K562 (cell line): ENCODE data around the gene MBD6. TPM values are rescaled to one million over a fixed set of nuclear protein-coding genes. Genes with fewer than 3 reads are reported as not detected.

Source experiments
- ATAC-seq: fragments of 200-7000 bp; cut with Tn5 transposase; 3 replicates; pipeline ENCODE4 v1.9.1; 2020; ENCODE audit warnings: moderate library complexity
- BruUV-seq: library from RNA; stranded (reverse); fragments of 400-500 nt; replicated peaks from 2 replicates; lab custom pipeline; 2021; lab: Mats Ljungman, UMichigan
- CTCF ChIA-PET: fragments of 300-600 bp; formaldehyde crosslinking; extraction: SDS; loops from one replicate; lab custom pipeline; 2021; ENCODE audit warnings: low intra/inter-chr PET ratio; lab: Yijun Ruan, JAX
- POLR2A ChIA-PET: fragments of 300-600, 350-650 bp; sonication (Branson Sonifier 250); formaldehyde crosslinking; extraction: SDS; loops from one replicate; lab custom pipeline; 2021; ENCODE audit warnings: antibody characterized with exemption, inconsistent platforms; lab: Yijun Ruan, JAX
- DNase-seq, 4 experiments: peaks; one replicate each; pipeline versions ENCODE4 v3.0.0 to v3.0.0-alpha.2; 2011 to 2018; ENCODE audit warnings: low spot score in 3 of 4, mixed read lengths in 3 of 4; ENCODE audit errors: extremely low read depth in 1 of 4
- FAIRE-seq: peaks from 2 replicates; lab custom pipeline; 2011; peaks lifted over from hg19 to GRCh38; lab: Jason Lieb, UNC
- H2AFZ ChIP-seq: 2 replicates; pipeline ENCODE4 v1.6.0; 2011; ENCODE audit warnings: low read depth, low read length, control low read depth, inconsistent platforms
- H3K27ac ChIP-seq: fragments of 200-600 bp; 3 replicates; pipeline ENCODE4 v1.8.0; 2011; ENCODE audit warnings: low read depth, mild to moderate bottlenecking, control low read depth, inconsistent platforms, low read length, moderate library complexity, mixed read lengths; ENCODE audit errors: extremely low read depth
- H3K27me3 ChIP-seq, 2 experiments: fragments of 300-600 bp in 1 of 2; 2 replicates in 1 of 2; 3 replicates in 1 of 2; pipeline versions ENCODE4 v1.6.0 to v1.8.0; 2011; ENCODE audit warnings: inconsistent platforms in 2 of 2, low read length in 2 of 2, mild to moderate bottlenecking in 1 of 2, mixed read lengths in 1 of 2, moderate library complexity in 1 of 2; ENCODE audit not compliant: control insufficient read depth in 2 of 2, insufficient read depth in 2 of 2
- H3K36me3 ChIP-seq: fragments of 300-600 bp; 3 replicates; pipeline ENCODE4 v1.8.0; 2011; ENCODE audit warnings: mild to moderate bottlenecking, low read length, inconsistent platforms; ENCODE audit not compliant: control insufficient read depth, insufficient read depth
- H3K4me1 ChIP-seq, 2 experiments: fragments of 200-600 bp in 1 of 2; replicated peaks in 1 of 2; 2 replicates in 1 of 2; 3 replicates in 1 of 2; pipeline versions ENCODE4 v1.5.1 to v1.8.0; 2011; ENCODE audit warnings: inconsistent platforms in 2 of 2, low read length in 2 of 2, mild to moderate bottlenecking in 1 of 2, mixed read lengths in 1 of 2, moderate library complexity in 1 of 2; ENCODE audit not compliant: control insufficient read depth in 2 of 2, insufficient read depth in 2 of 2
- H3K4me2 ChIP-seq: 2 replicates; pipeline ENCODE4 v1.6.1; 2011; ENCODE audit warnings: low read length, control low read depth, inconsistent platforms, mixed read lengths; ENCODE audit not compliant: insufficient read depth
- H3K4me3 ChIP-seq: fragments of 200-600 bp; sonication (generic), shearing (Covaris generic); 2 replicates; pipeline ENCODE4 v1.5.1; 2016; ENCODE audit warnings: control low read depth, inconsistent platforms
- H3K79me2 ChIP-seq: fragments of 200-600 bp; 3 replicates; pipeline ENCODE4 v1.8.0; 2011; ENCODE audit warnings: low read length, inconsistent platforms; ENCODE audit not compliant: control insufficient read depth, insufficient read depth
- H3K9ac ChIP-seq, 2 experiments: 2 replicates each; pipeline versions ENCODE4 v1.6.0 to v1.6.1; 2011; ENCODE audit warnings: low read depth in 2 of 2, low read length in 2 of 2, control low read depth in 1 of 2, inconsistent platforms in 1 of 2, mild to moderate bottlenecking in 1 of 2, mixed read lengths in 1 of 2; ENCODE audit not compliant: insufficient read depth in 1 of 2
- H3K9me1 ChIP-seq: one replicate; pipeline ENCODE4 v1.6.0; 2011; ENCODE audit warnings: inconsistent platforms, mild to moderate bottlenecking, low read length, moderate library complexity; ENCODE audit not compliant: control insufficient read depth, insufficient read depth
- H3K9me3 ChIP-seq: replicated peaks from 2 replicates; pipeline ENCODE4 v1.5.1; 2011; ENCODE audit warnings: low read depth, low read length, inconsistent platforms; ENCODE audit not compliant: control insufficient read depth, insufficient read depth
- H4K20me1 ChIP-seq: replicated peaks from 2 replicates; pipeline ENCODE4 v1.6.1; 2011; ENCODE audit warnings: low read length, inconsistent platforms, mixed read lengths; ENCODE audit not compliant: control insufficient read depth, insufficient read depth
- CXXC5 ChIP-seq: fragments of 250-450 bp; sonication (Bioruptor Pico); IDR thresholded peaks from 2 replicates; pipeline ENCODE4 v1.8.0; 2022; ENCODE audit warnings: inconsistent platforms, mild to moderate bottlenecking, moderate library complexity
- DNMT1 ChIP-seq: fragments of 450-650 bp; IDR thresholded peaks from 2 replicates; pipeline ENCODE4 v1.6.1; 2016; ENCODE audit warnings: antibody characterized with exemption, mild to moderate bottlenecking
- E2F6 ChIP-seq, 2 experiments: IDR thresholded peaks; 2 replicates each; pipeline ENCODE4 v1.6.1; 2011; ENCODE audit warnings: borderline replicate concordance in 1 of 2, control low read depth in 1 of 2, low read depth in 1 of 2, low read length in 1 of 2, mild to moderate bottlenecking in 1 of 2, mixed read lengths in 1 of 2, moderate library complexity in 1 of 2; ENCODE audit not compliant: insufficient read depth in 1 of 2, insufficient read length in 1 of 2, poor library complexity in 1 of 2, severe bottlenecking in 1 of 2; ENCODE audit errors: extremely low read depth in 1 of 2
- ESRRB ChIP-seq: fragments of 250-450 bp; sonication (Bioruptor Pico); IDR thresholded peaks from 2 replicates; pipeline ENCODE4 v1.5.0; 2020; ENCODE audit warnings: mild to moderate bottlenecking, moderate library complexity, borderline replicate concordance
- NFIC ChIP-seq: fragments of 450-650 bp; IDR thresholded peaks from 2 replicates; pipeline ENCODE4 v1.6.1; 2017; ENCODE audit warnings: mild to moderate bottlenecking, inconsistent platforms
- PCBP1 ChIP-seq: fragments of 200-400 bp; formaldehyde crosslinking; IDR thresholded peaks from 2 replicates; pipeline ENCODE4 v1.6.1; 2018; ENCODE audit warnings: mild to moderate bottlenecking, low read depth, low read length; ENCODE audit not compliant: poor library complexity, severe bottlenecking
- POLR2G ChIP-seq: fragments of 200-400 bp; formaldehyde crosslinking; IDR thresholded peaks from 2 replicates; pipeline ENCODE4 v1.6.1; 2017; ENCODE audit warnings: low read depth, mild to moderate bottlenecking, antibody characterized with exemption, low read length, moderate library complexity
- SMAD1 ChIP-seq: fragments of 150-350 bp; IDR thresholded peaks from 2 replicates; pipeline ENCODE4 v1.6.1; 2014; ENCODE audit warnings: low read length, low read depth; ENCODE audit not compliant: partially characterized antibody
- SP1 ChIP-seq: sonication (generic); formaldehyde crosslinking; IDR thresholded peaks from 2 replicates; pipeline ENCODE4 v1.8.1; 2022; ENCODE audit warnings: mild to moderate bottlenecking, missing genetic modification reagents
- XRCC5 ChIP-seq: fragments of 200-400 bp; formaldehyde crosslinking; IDR thresholded peaks from 2 replicates; pipeline ENCODE4 v1.6.1; 2017; ENCODE audit warnings: low read depth, mild to moderate bottlenecking, low read length
- ZBTB1 ChIP-seq: sonication (generic); formaldehyde crosslinking; IDR thresholded peaks from 2 replicates; pipeline ENCODE4 v1.8.1; 2023; ENCODE audit warnings: missing genetic modification reagents, low read depth, mild to moderate bottlenecking, borderline replicate concordance
- ZNF766 ChIP-seq: fragments of 200-800 bp; sonication (Bioruptor generic); conservative IDR thresholded peaks from 2 replicates; pipeline ENCODE4 v1.6.1; 2016; ENCODE audit warnings: missing genetic modification characterization, missing compliant biosample characterization
- WGBS: fragments of 100-300 bp; shearing (Covaris generic); methylation state at CpG from one replicate; pipeline ENCODE4 v1.1.6; 2016; ENCODE audit warnings: low coverage, mixed read lengths; ENCODE audit not compliant: insufficient coverage; ENCODE audit errors: missing lambda C conversion rate; 5-methylcytosine and 5-hydroxymethylcytosine counted together
- in situ Hi-C: fragments of 300-500 bp; cut with MboI; formaldehyde crosslinking; loops from 4 replicates; pipeline ENCODE4 v1.15.0; 2018; ENCODE audit warnings: inconsistent platforms, mixed read lengths
- intact Hi-C: fragments of 100-400 bp; cut with micrococcal nuclease; formaldehyde crosslinking; loops from 2 replicates; pipeline ENCODE4 v1.14.2; 2022
- polyA plus RNA-seq, 8 experiments: library from polyadenylated mRNA; depleted of rRNA in 4 of 8; stranded (reverse) in 5 of 8; unstranded in 3 of 8; fragments of >200 nt; fragmentation: Nextera tagmentation in 2 of 8; fragmentation: Illumina TruSeq in 1 of 8; extraction: Ambion mirVana in 2 of 8; extraction: Trizol in 1 of 8; gene quantifications; 2 replicates each; pipeline versions ENCODE4 v1.2.1 to v1.2.3, GENCODE V29; 2011 to 2014; ENCODE audit warnings: inconsistent platforms in 1 of 8, missing spikeins in 1 of 8
- total RNA-seq, 7 experiments: library from RNA; depleted of rRNA in 6 of 7; stranded (reverse); fragments of >200 nt in 6 of 7; fragmentation: Illumina TruSeq in 2 of 7; extraction: Trizol in 2 of 7; gene quantifications; 2 replicates each; pipeline versions ENCODE4 v1.2.1 to v1.2.3, GENCODE V29; 2011 to 2021; ENCODE audit warnings: low replicate concordance in 1 of 7
- TF ChIP-seq, protein P1 (sequence below): fragments of 450-650 bp; formaldehyde crosslinking; IDR thresholded peaks from 2 replicates; pipeline ENCODE4 v1.4.0; 2022; ENCODE audit warnings: missing genetic modification characterization
- TF ChIP-seq, protein P2 (sequence below), 2 experiments: IDR thresholded peaks; 2 replicates each; pipeline ENCODE4 v1.6.1; 2012; ENCODE audit warnings: improper control_type of control experiment in 2 of 2, low read depth in 2 of 2, low read length in 2 of 2, borderline replicate concordance in 1 of 2
- TF ChIP-seq, protein P3 (sequence below): fragments of 450-650 bp; IDR thresholded peaks from 2 replicates; pipeline ENCODE4 v1.6.1; 2016; ENCODE audit warnings: low read depth, mild to moderate bottlenecking, moderate library complexity

The MBD6 gene
- total and polyA plus RNA-seq, 9 of the 15 experiments (the other 6 are each of a cell fraction or from before 2014, with no cell fraction given) = 2.0 to 54.8 (median 3.8) TPM

DNA sequence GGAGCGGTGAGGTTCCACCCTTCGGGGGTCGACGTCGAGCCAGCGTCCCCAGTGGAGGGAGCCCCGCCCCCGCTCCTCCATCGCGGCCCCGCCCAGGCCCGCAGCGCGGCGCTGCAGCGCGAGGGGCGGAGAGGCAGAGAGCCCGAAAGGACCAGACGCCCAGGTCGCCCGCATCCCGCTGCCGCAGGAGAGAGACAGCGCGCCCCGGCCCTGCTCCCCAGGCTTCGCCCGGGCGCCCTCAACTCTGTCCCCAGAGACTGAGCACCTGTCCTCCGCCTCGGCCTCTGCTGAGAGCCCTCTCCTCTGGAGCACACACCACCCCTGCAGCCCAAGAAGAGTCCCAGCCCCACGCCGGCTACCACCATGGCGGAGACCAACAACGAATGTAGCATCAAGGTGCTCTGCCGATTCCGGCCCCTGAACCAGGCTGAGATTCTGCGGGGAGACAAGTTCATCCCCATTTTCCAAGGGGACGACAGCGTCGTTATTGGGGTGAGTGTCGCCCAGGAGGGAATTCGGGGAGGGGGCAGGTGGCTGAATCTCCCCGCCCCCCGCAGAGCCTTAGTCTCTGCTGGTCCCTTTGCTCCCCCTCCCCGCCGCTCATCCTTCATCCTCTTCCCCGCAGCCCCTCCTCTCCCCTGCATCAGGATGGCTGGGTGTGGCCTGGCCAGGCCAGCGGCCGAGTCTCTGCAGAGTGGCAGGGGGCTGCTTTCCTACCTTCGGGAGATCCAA lies 27.5 kb downstream of the MBD6 start, which contains the start of gene KIF5A:
TSS of gene KIF5A (plus strand) at position 136 of the 732 bp plus-strand sequence. CDS start at position 364, 228 bp downstream.
- Histone ChIP-seq H3K4me1 (peaks cover 56 to 72% of the 10 kb centered on the region in 2 experiments), H3K4me2 (peak within 1 kb of the TSS; percentile 89), H3K9me3 (no peaks in the 10 kb centered on the region), H3K4me3 (peak within 1 kb of the TSS; percentile 69), H3K27me3 (no peaks in the 10 kb centered on the region), H4K20me1 (no peaks in the 10 kb centered on the region), H3K9ac (peak within 1 kb of the TSS; percentile 72 to 90), H3K79me2 (peaks cover 70% of the 10 kb centered on the region), H2AFZ (peak within 1 kb of the TSS; percentile 93), H3K27ac (peak within 1 kb of the TSS; percentile 80), H3K9me1 (no peaks in the 10 kb centered on the region), H3K36me3 (peaks cover 21% of the 10 kb centered on the region)
- ATAC-seq (peak; percentile 72), FAIRE-seq (no peak), DNase-seq (peak; percentile 81 to 86 (median 82))
- ChIA-PET CTCF (no interaction called here), POLR2A (interaction anchor here (0.6 kb wide), 1 partner anchor 117 kb away, joined by 3 read pairs; no protein-coding TSS in a partner anchor)
- intact Hi-C loops = no loop called here
- in situ Hi-C loops = no loop called here
- WGBS = under 1% methylated on average over 23 of the region's 52 CpGs
- BruUV-seq = no TSS peak
- TF ChIP-seq, protein P1, sequence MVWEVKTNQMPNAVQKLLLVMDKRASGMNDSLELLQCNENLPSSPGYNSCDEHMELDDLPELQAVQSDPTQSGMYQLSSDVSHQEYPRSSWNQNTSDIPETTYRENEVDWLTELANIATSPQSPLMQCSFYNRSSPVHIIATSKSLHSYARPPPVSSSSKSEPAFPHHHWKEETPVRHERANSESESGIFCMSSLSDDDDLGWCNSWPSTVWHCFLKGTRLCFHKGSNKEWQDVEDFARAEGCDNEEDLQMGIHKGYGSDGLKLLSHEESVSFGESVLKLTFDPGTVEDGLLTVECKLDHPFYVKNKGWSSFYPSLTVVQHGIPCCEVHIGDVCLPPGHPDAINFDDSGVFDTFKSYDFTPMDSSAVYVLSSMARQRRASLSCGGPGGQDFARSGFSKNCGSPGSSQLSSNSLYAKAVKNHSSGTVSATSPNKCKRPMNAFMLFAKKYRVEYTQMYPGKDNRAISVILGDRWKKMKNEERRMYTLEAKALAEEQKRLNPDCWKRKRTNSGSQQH (CRISPR knock-in tag) = no peak
- TF ChIP-seq NFIC (no peak), E2F6 (IDR thresholded peaks at IDR 0.05; ENCODE audit: borderline replicate concordance in 1 of 2, extremely low read depth in 1 of 2, insufficient read depth in 1 of 2, insufficient read length in 1 of 2, low read depth in 1 of 2, low read length in 1 of 2, poor library complexity in 1 of 2, severe bottlenecking in 1 of 2) (peak in 1 of 2 experiments; percentile 72), SP1 (CRISPR knock-in tag) (peak; percentile 30; the same call in 1 of the 2 replicates), DNMT1 (no peak), ZNF766 (no peak), ESRRB (no peak), SMAD1 (no peak), POLR2G (peak; percentile 88), PCBP1 (peak; percentile 72), ZBTB1 (peak; percentile 22; the same call in 1 of the 2 replicates), XRCC5 (0 out of 2 replicates have a peak, but pooled peaks have one; percentile 37), CXXC5 (CRISPR knock-in tag) (peak; percentile 79)
- TF ChIP-seq, protein P2, sequence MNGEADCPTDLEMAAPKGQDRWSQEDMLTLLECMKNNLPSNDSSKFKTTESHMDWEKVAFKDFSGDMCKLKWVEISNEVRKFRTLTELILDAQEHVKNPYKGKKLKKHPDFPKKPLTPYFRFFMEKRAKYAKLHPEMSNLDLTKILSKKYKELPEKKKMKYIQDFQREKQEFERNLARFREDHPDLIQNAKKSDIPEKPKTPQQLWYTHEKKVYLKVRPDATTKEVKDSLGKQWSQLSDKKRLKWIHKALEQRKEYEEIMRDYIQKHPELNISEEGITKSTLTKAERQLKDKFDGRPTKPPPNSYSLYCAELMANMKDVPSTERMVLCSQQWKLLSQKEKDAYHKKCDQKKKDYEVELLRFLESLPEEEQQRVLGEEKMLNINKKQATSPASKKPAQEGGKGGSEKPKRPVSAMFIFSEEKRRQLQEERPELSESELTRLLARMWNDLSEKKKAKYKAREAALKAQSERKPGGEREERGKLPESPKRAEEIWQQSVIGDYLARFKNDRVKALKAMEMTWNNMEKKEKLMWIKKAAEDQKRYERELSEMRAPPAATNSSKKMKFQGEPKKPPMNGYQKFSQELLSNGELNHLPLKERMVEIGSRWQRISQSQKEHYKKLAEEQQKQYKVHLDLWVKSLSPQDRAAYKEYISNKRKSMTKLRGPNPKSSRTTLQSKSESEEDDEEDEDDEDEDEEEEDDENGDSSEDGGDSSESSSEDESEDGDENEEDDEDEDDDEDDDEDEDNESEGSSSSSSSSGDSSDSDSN (IDR thresholded peaks at IDR 0.05; ENCODE audit: borderline replicate concordance in 1 of 2, low read depth in 2 of 2, low read length in 2 of 2) = 0 out of 4 replicates have a peak, but pooled peaks of 1 of the 2 experiments have one; percentile 57
- TF ChIP-seq, protein P3, sequence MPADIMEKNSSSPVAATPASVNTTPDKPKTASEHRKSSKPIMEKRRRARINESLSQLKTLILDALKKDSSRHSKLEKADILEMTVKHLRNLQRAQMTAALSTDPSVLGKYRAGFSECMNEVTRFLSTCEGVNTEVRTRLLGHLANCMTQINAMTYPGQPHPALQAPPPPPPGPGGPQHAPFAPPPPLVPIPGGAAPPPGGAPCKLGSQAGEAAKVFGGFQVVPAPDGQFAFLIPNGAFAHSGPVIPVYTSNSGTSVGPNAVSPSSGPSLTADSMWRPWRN = no peak
